ENCODE measurements around the gene HSFX1.
"Not testable (repeated sequence)": the region's sequence is repeated elsewhere in the genome, so short reads cannot be mapped to it uniquely, and the experiment has no call there.

The HSFX1 gene

GRCh38 chrX:149760965-149761364 lies 12.9 kb upstream of the HSFX1 start:
- DNase-seq (ENCODE audit: low read depth, low spot score) = no peak
- H3K4me3 ChIP-seq (ENCODE audit: low read depth, low read length) = no peak overlapping the region
- CTCF ChIA-PET = no interaction called here
- TF ChIP-seq, protein P1, sequence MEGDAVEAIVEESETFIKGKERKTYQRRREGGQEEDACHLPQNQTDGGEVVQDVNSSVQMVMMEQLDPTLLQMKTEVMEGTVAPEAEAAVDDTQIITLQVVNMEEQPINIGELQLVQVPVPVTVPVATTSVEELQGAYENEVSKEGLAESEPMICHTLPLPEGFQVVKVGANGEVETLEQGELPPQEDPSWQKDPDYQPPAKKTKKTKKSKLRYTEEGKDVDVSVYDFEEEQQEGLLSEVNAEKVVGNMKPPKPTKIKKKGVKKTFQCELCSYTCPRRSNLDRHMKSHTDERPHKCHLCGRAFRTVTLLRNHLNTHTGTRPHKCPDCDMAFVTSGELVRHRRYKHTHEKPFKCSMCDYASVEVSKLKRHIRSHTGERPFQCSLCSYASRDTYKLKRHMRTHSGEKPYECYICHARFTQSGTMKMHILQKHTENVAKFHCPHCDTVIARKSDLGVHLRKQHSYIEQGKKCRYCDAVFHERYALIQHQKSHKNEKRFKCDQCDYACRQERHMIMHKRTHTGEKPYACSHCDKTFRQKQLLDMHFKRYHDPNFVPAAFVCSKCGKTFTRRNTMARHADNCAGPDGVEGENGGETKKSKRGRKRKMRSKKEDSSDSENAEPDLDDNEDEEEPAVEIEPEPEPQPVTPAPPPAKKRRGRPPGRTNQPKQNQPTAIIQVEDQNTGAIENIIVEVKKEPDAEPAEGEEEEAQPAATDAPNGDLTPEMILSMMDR (IDR thresholded peaks at IDR 0.05; ENCODE audit: insufficient read depth, low read length, missing control alignments) = no peak
- POLR2A ChIA-PET = no interaction called here

DNA sequence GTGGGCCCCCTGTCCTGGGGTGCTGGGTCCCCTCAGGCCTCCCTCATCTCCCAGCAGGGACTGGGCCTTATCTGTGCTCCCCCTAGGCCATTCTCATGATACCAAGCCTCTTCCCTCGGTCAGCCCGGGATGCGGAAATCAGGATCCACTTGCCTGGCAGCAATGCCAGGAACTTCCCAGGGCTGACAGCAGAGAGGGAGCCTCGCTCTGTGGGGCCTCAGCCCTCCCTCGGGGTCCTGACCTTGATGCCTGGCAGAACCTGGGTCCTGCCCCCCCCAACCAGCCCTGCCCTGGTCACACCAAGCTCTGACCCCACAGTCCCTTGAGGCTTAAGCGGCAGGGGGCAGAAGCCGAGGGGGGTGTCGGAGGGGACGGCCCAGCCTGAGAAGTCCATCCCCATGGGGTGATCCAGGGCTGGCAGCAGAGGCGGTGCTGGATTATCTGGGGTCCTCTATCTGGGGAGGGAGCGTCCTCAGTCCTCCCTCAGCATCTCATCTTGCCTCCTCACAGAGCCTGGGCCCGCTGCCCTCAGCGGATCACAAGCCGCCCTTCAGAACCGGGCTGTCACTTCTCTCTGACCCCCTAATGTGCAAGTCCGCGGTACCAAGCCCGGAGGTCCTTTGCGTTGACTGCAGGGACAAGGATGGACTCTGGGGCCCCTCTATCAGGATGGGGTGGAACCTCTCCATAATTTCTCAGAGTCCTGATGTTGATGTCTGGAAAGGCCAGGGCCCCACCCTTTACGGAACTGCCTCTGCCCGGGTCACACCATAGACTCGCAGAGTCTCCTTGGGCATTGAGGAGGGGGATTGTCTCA lies 11.8 kb upstream of the HSFX1 start:
- POLR2A ChIA-PET; H3K4me3 ChIP-seq (ENCODE audit: low read depth, low read length); DNase-seq (ENCODE audit: low read depth, low spot score); CTCF ChIA-PET: not testable (repeated sequence)

- TF ChIP-seq, protein P1 (IDR thresholded peaks at IDR 0.05; ENCODE audit: insufficient read depth, low read length, missing control alignments) = no peak
- ChIA-PET CTCF (no interaction called here), POLR2A (no interaction called here)
- no peak for DNase-seq (ENCODE audit: low read depth, low spot score)
- no peak overlapping the region for H3K4me3 ChIP-seq (ENCODE audit: low read depth, low read length)
These were observed 10.9 kb upstream of the HSFX1 start for GRCh38 chrX:149762696-149763614.

- POLR2A ChIA-PET; DNase-seq (ENCODE audit: low read depth, low spot score); H3K4me3 ChIP-seq (ENCODE audit: low read depth, low read length); CTCF ChIA-PET: not testable (repeated sequence)
These were observed 3.5 kb upstream of the HSFX1 start for GRCh38 chrX:149770344-149770743.

GRCh38 chrX:149773026-149773425 lies 842 bp upstream of the HSFX1 start:
- DNase-seq (ENCODE audit: low read depth, low spot score); H3K4me3 ChIP-seq (ENCODE audit: low read depth, low read length); CTCF ChIA-PET; POLR2A ChIA-PET: not testable (repeated sequence)

- CTCF ChIA-PET; DNase-seq (ENCODE audit: low read depth, low spot score); H3K4me3 ChIP-seq (ENCODE audit: low read depth, low read length); POLR2A ChIA-PET: not testable (repeated sequence)
These were observed 4.1 kb downstream of the HSFX1 start for GRCh38 chrX:149777999-149778398.

- POLR2A ChIA-PET; CTCF ChIA-PET; H3K4me3 ChIP-seq (ENCODE audit: low read depth, low read length); DNase-seq (ENCODE audit: low read depth, low spot score): not testable (repeated sequence)
These were observed 7.9 kb downstream of the HSFX1 start, which contains the start of gene MAGEA9 for GRCh38 chrX:149781727-149782126. MAGEA9 (plus strand) TSS chrX:149781930; CDS start chrX:149786211, 4,281 bp downstream.

DNA sequence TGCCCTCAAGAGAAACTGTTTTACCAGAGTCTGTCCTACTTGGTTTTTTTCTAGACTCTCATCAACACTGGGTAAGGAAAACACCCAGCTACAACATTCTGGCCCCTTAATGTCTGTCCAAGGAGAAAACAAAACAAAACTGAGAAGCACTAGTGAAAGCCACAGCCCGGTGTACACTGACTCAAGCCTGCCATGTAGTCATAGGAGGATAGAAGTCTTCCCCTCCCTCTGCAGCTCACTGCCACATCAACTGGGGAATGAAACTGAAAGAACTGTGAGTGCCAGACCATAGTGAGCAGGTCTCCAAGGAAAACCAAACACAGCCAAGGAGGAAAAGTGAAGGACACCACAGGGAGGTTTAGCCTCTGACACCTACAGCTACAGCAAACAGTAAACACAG lies 21.7 kb downstream of the HSFX1 start:
- DNase-seq (ENCODE audit: low read depth, low spot score); CTCF ChIA-PET; H3K4me3 ChIP-seq (ENCODE audit: low read depth, low read length); POLR2A ChIA-PET: not testable (repeated sequence)

GRCh38 chrX:149799095-149799714 lies 25.3 kb downstream of the HSFX1 start:
- CTCF ChIA-PET = no interaction called here
- POLR2A ChIA-PET = no interaction called here
- no peak overlapping the region for H3K4me3 ChIP-seq (ENCODE audit: low read depth, low read length)
- TF ChIP-seq, protein P1 (IDR thresholded peaks at IDR 0.05; ENCODE audit: insufficient read depth, low read length, missing control alignments) = no peak
- DNase-seq (ENCODE audit: low read depth, low spot score) = no peak

All from AG04449 (cell line).